HG03159 (cell line): ENCODE results near the gene AKR7A2.
"Not testable (repeated sequence)": the region's sequence is repeated elsewhere in the genome, so short reads cannot be mapped to it uniquely, and the experiment has no call there.

Experiments
- ATAC-seq: cut with Tn5 transposase; IDR thresholded peaks from one replicate; pipeline ENCODE4 v1.9.1; 2021; ENCODE audit warnings: mild to moderate bottlenecking, moderate library complexity; ENCODE audit not compliant: unreplicated experiment

AKR7A2 gene

GRCh38 chr1:19307794-19308508 lies 4.0 kb downstream of the AKR7A2 start:
- ATAC-seq = no peak

DNA sequence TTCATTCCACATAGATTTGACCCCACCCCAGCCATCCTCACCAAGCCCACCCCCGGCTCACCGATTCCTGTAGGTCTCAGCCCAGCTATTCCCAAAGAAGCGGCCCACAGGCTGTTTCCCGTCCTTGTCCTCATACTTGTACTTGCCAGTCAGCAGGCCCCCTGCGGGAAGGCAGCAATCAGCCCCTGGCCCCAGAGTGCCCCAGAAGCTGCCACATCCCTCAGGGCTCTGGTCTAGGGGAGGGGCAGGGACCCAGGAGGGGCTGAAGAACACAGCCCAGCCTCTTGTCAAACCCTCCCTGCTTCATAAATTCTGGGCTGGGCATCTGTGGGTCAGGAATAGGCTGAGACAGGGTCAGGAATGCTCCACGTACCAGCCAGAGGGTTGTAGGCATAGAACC lies 5.0 kb downstream of the AKR7A2 start:
- no peak for ATAC-seq

DNA sequence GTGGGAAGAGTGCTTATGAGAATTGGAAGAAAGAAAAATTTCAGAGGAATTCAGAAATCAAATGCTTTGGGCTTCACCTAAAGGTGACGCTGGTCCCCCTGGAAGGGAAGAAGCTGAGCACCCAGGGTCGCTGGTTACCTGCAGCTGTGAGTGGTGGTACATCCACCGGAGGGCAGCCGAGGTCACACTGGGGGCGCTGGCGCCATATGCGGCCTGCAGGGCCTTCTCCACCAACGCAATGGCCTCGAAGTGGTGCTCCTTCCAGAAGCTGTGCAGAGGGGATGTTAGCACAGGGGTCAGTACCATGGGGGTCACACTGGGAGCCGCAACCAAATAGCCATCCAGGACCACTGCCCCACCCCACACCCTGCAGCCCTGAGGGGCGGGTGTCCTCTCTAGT lies 6.1 kb downstream of the AKR7A2 start:
- no peak for ATAC-seq

DNA sequence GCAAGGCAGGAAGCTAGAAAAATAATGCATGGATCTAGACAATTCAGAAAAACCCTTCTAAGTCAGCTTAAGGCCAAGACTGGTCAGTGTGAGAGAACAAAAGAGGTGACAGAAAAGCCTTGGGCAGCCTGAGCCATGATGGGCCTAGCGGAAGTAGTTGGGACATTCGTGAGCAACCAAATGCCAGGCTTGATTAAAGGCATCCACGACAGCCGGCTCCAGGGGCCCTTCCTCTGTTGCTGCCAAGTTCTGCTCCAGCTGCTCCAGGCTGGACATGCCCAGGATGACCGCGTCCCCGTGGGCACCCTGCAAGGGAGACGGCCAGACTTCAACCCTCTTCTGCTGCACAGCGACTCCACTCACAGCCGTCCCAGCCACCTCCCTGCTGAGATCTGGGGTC lies 7.9 kb downstream of the AKR7A2 start:
- not testable (repeated sequence) for ATAC-seq

- no peak for ATAC-seq
These were observed 11.7 kb downstream of the AKR7A2 start for GRCh38 chr1:19300211-19300610.

GRCh38 chr1:19294638-19295037 lies 17.3 kb downstream of the AKR7A2 start:
- ATAC-seq = no peak

GRCh38 chr1:19289244-19289643 lies 22.7 kb downstream of the AKR7A2 start:
- ATAC-seq = no peak

GRCh38 chr1:19288324-19289241 lies 23.4 kb downstream of the AKR7A2 start, which contains the start of gene AKR7A3:
AKR7A3 (minus strand) TSS chr1:19288770; CDS start chr1:19288709, 61 bp downstream.
- ATAC-seq = not testable (repeated sequence)

DNA sequence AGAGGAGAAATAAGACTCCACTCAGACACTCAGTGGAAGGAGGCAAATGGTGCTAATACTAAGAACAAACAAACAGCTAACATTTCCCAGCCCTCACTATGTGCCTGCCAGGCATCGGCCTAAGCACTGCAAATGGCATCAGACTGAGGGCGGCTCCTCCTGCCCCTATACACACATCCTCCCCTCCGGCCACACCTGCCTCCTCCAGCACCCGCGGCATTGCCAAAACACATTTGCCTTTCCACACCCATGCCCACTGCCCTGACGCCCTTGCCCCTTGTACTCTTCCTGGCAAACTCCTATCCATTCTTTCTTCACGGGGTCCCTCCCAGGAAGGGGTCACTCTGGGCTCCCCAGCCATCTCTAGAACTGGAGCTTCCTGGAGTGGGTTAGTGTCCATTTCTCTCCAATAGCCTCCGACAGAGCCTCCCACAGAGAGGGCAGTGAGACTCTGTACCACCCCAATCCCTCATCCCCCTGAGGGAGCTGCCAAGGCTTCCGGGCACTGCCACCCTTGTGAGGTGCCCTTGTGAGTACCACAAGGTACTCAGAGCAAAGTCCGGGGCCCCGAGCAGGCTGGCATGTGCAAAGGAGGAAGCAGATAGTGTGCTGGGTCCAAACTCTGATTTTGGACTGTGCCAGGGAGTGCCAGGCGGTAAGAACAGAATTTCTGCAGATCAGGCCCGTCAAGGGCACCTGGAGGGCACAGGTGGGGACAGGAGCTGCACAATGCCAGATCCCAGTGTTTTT lies 24.3 kb downstream of the AKR7A2 start:
- ATAC-seq = no peak

GRCh38 chr1:19285807-19286206 lies 26.1 kb downstream of the AKR7A2 start:
- ATAC-seq = not testable (repeated sequence)

DNA sequence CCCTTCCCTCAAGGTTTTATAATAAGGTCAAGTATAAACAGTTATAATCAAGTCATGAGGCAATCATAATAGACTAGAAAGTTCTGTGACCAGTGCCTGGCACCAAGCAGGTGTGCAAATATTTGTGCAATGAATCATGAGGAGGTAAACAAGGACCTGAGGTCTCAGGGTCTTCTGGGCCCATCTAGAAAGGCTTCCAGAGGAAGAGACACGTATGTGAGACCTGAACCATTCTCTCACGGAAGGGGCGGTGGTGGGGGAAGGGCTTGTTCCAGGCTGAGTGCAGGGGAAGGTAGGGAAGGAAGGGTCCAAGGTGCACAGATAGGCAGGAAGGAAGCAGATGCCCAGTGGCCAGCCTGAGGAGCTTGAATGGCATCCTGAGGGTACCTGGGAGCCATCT lies 26.6 kb downstream of the AKR7A2 start:
- ATAC-seq = not testable (repeated sequence)

- no peak for ATAC-seq
These were observed 27.1 kb downstream of the AKR7A2 start for GRCh38 chr1:19284881-19285280.

GRCh38 chr1:19283891-19284290 lies 28.1 kb downstream of the AKR7A2 start:
- no peak for ATAC-seq

GRCh38 chr1:19274636-19275035 lies 37.3 kb downstream of the AKR7A2 start:
- ATAC-seq = no peak

GRCh38 chr1:19273844-19274531 lies 38.0 kb downstream of the AKR7A2 start:
- ATAC-seq = not testable (repeated sequence)

DNA sequence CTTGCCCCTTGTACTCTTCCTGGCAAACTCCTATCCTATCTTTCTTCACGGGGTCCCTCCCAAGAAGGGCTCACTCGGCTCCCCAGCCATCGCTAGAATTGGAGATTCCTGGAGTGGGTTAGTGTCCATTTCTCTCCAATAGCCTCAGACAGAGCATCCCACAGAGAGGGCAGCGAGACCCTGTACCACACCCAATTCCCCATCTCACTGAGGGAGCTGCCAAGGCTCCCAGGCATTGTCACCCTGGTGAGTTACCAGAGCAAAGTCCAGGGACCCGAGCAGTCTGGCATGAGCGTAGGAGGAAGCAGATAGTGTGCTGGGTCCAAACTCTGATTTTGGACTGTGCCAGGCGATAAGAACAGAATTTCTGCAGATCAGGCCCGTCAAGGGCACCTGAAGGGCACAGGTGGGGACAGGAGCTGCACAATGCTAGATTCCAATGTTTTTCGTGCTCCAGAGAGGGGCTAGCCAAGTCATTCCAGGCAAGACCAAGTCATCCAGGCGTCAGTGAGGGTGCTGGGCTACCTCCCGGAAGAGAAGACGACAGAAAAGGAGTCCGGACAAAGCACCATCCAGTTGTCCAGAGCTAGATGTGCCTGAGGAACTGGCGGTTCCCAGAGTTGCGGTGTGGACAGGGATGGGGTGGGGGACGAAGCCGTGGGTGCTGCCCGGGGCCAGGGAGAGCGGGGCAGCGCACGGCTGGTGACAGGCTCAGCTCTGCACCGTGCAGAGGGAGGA lies 38.7 kb downstream of the AKR7A2 start:
- no peak for ATAC-seq

- no peak for ATAC-seq
These were observed 39.9 kb downstream of the AKR7A2 start for GRCh38 chr1:19272064-19272463.

DNA sequence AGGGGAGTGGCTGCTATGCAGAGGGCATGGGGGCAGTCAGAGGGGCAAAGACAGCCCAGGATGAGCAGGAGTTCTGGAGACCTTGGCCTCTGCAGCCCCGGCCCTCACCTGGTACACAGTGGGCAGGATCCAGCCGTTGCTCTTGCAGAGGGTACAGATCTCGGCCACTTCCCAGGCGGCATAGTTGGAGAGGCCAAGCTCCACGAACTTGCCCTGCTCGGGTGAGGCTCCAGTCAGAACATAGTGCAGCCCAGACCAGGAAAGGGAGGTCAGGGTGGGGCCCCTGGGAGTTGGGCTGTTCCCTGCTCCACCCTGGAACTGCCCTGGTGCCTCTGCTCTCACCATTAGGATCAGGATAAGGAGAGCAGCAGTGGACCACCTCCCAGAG lies 41.6 kb downstream of the AKR7A2 start:
- ATAC-seq = not testable (repeated sequence)

DNA sequence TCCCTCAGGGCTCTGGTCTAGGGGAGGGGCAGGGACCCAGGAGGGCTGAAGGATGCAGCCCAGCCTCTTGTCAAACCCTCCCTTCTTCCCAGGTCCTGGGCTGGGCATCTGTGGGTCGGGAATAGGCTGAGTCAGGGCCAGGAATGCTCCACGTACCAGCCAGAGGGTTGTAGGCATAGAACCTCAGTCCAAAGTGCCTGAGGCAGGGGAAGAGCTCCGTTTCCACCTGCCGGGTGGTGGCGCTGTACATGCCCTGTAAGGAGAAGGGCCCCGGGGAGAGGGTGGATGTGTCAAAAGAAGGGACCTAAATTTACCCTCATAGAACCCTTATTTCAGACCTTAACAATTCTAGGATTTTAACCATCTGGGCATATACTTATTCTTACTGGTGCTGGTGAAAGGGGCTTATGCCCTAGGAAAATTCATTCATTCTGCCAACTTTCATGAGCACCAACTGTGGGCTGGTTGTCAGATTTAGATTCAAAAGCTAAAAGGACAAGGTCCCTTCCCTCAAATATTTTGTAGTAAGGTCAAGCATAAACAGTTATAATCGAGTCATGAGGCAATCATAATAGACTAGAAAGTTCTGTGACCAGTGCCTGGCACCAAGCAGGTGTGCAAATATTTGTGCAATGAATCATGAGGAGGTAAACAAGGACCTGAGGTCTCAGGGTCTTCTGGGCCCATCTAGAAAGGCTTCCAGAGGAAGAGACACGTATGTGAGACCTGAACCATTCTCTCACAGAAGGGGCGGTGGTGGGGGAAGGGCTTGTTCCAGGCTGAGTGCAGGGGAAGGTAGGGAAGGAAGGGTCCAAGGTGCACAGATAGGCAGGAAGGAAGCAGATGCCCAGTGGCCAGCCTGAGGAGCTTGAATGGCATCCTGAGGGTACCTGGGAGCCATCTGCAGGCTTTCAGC lies 42.3 kb downstream of the AKR7A2 start:
- not testable (repeated sequence) for ATAC-seq
